ENCODE results near the gene TMC8.
A peak's percentile ranks its signal among the peaks of the same experiment; 100 is the strongest.

Gene TMC8

DNA sequence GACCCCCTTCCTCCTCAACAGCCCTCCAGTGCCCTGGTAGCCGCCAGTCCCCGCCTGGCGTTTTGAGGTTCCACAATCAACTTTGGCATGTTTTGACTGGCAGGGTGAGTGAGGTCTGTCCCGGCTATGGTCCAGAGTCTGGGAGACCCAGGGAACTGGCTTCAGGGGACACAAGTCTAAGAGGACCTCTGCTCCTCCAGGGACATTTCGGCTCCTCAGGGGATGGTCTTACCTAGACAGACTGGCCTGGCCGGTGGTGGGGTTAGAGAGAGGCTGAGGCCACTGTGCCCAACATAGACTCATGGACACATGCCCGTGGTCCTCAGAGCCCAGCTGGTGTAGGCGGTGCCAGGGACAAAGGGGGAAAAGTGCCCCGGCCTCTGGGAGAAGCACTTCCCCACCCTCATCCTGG is 2.2 kb downstream of the TMC8 start:
- POLR2A ChIA-PET: no interaction called here
- no peak for DNase-seq (ENCODE audit: extremely low spot score)
- CTCF ChIA-PET: no interaction called here
- no peak for TF ChIP-seq CTCF (IDR thresholded peaks at IDR 0.05; ENCODE audit: control extremely low read depth, extremely low read depth, low read depth, missing control alignments)

DNA sequence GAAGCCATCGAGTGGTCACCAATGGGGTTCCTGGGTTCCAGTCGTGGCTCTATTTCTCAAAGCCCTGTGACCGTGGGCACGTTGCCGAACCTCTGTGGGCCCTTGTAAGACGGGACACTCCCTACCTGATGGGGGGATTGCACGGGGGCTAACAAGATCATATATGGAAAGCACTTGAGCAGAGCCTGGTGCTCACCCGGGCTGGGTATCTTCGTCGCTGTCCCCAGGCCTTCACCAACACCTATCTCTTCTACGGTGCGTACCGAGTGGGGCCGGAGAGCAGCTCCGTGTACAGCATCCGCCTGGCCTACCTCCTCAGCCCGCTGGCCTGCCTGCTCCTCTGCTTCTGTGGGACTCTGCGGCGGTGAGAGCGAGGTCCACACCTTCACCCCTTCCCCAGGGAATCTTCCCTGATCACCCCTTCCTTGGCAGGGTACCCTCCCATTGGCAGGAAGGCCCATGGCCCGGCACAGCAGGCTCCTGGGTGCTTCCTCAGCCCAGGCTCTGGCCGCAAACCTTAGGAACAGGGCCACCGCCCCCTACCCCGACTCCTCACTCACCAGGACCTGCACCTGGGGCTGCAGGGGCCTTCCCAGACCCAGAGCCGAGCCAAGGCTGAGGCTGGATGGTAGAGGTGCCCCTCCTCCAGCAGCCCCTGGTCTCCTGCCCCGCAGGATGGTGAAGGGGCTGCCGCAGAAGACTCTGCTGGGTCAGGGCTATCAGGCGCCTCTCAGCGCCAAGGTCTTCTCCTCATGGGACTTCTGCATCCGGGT is 2.8 kb downstream of the TMC8 start:
- CTCF ChIA-PET: interaction anchor here (0.9 to 6.2 kb wide), 11 partner anchors 9 to 113 kb away, joined by 3 to 48 read pairs (median 11); no protein-coding TSS in a partner anchor
- no peak for TF ChIP-seq CTCF (IDR thresholded peaks at IDR 0.05; ENCODE audit: control extremely low read depth, extremely low read depth, low read depth, missing control alignments)

DNA sequence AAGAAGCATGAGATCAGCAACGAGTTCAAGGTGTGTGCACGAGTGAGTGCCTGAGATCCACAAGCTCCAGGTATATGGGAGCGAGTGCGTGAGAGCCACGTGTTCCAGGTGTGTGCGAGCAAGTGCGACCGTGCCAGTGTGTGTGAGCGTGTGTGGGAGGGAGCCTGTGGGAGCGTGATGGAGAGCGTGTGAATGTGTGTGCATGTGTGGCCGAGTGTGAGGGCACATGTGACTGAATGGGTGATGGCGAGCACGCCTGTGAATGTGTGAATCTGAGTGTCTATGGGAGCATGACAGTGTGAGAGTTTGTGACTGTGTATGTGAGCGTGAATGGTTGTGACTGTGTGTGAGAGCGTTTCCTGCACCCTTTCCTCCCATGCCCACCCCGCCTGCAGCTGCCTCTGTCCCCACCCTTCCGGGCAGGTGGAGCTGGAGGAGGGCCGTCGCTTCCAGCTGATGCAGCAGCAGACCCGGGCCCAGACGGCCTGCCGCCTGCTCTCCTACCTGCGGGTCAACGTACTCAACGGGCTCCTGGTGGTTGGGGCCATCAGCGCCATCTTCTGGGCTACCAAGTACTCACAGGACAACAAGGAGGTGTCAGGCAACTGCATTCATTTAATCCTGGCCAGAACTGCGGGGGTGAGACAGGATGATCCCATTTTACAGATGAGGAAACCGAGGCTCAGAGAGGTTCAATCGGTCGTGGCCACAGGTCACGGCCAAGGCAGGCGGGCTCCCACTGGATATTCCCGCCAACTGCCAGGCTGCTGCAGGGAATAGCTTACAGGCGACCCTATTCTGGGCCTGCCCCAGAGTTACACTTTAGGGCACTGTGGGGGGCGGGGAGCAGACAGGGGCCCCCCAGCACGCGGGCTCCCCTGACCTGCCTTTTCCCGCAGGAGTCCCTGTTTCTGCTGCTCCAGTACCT is 3.7 kb downstream of the TMC8 start:
- POLR2A ChIA-PET: interaction anchor here (0.6 to 1.5 kb wide), 4 partner anchors 9 to 563 kb away, joined by 3 to 8 read pairs (median 4); no protein-coding TSS in a partner anchor
- DNase-seq (ENCODE audit: extremely low spot score): peak; percentile 72
- peak; percentile 72 for TF ChIP-seq CTCF (IDR thresholded peaks at IDR 0.05; ENCODE audit: control extremely low read depth, extremely low read depth, low read depth, missing control alignments)

More for the DNA sequence above, 2.8 kb downstream of the TMC8 start:
- no peak for DNase-seq (ENCODE audit: extremely low spot score)
- POLR2A ChIA-PET: interaction anchor here (0.5 to 1.5 kb wide), 2 partner anchors 17 to 42 kb away, joined by 4 to 5 read pairs; no protein-coding TSS in a partner anchor

DNA sequence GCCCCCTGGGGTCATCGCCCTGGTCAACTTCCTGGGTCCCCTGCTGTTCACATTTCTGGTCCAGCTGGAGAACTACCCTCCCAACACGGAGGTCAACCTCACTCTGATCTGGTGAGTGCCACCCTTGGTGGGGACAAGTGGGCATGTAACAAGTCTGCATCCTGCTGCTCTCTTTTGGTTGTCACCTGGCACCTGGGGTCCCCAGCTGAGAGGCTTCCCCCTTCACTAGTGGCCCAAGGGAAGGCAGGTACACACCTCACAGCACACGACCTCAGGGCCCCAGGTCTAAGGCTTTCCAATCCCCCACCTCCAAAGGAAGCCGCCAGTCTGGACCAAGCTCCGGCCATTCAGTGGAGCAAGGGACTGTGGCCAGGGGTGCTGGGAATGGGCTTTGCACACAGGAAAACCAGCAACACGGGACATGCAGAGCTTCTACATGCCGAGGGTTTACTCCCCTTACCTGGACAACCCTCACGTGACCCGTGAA is 4.4 kb downstream of the TMC8 start:
- ChIA-PET CTCF (interaction anchor here (0.8 to 6.2 kb wide), 19 partner anchors 9 to 287 kb away, joined by 3 to 48 read pairs (median 4); partner anchors contain the start of genes C17orf99 and SYNGR2), POLR2A (interaction anchor here (0.6 to 1.5 kb wide), 3 partner anchors 36 to 562 kb away, joined by 3 to 8 read pairs (median 4); no protein-coding TSS in a partner anchor)
- TF ChIP-seq CTCF (IDR thresholded peaks at IDR 0.05; ENCODE audit: control extremely low read depth, extremely low read depth, low read depth, missing control alignments): no peak
- DNase-seq (ENCODE audit: extremely low spot score): no peak

More for the DNA sequence above, 3.7 kb downstream of the TMC8 start:
- CTCF ChIA-PET: interaction anchor here (0.8 to 6.2 kb wide), 21 partner anchors 9 to 115 kb away, joined by 3 to 48 read pairs (median 4); partner anchors contain the start of genes C17orf99 and SYNGR2

GRCh38 chr17:78135858-78136500 is 5.4 kb downstream of the TMC8 start:
- ChIA-PET CTCF (interaction anchor here (0.8 to 6.2 kb wide), 14 partner anchors 8 to 286 kb away, joined by 3 to 48 read pairs (median 10); partner anchors contain the start of genes SYNGR2 and TMC6), POLR2A (interaction anchor here (0.5 to 0.6 kb wide), 2 partner anchors 30 to 52 kb away, joined by 3 to 7 read pairs; no protein-coding TSS in a partner anchor)
- no peak for DNase-seq (ENCODE audit: extremely low spot score)
- TF ChIP-seq CTCF (IDR thresholded peaks at IDR 0.05; ENCODE audit: control extremely low read depth, extremely low read depth, low read depth, missing control alignments): no peak
